Measurements from ENCODE around the gene ARHGEF25.
"Not testable (repeated sequence)": the region's sequence is repeated elsewhere in the genome, so short reads cannot be mapped to it uniquely, and the experiment has no call there.

ARHGEF25 gene

DNA sequence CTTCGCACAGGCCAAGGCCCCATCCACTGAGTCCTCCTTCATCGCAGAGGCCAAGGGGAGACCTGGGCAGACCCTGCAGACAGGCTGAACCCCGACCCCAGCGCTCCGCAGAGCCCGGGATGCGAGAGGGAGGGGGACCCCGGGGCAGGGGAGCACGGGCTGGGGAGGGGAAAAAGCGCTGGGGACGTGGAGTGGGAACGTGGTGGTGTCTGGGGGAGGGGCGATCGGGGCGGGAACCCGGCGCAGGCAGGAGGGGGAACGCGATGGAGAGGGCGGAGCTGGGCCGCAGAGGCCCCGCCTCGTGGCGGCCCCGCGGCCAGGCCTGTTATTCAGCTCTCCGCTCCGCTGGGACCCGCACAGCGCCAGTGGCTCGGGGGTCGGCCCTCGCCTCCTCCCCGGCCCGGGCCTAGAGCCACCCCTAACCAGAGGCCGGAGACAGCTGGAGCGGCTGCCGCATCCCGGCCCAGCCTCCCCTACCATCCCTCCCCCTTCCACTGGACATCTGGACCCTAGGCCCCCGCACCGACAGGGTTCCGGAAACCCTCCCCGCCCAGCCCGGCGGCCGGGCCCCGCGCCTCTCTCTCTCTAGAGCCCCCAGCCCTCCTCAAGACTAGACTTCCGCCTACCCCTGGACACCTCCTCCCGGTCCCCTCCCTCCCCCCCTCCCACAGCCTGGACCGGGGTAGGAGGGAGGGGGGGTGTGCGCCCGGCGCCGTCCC is at the start of gene ARHGEF25:
TSS of gene ARHGEF25 (plus strand) at position 328 of the 719 bp plus-strand sequence. CDS start 460 bp downstream, outside the sequence.
- intact Hi-C loops (cut with DNase I): no loop called here
- DNase-seq: peak; percentile 53 to 93 (median 70)

- DNase-seq: no peak
- intact Hi-C loops (cut with DNase I): no loop called here
Measured at GRCh38 chr12:57563358-57563757, 47.9 kb upstream of the ARHGEF25 start.

GRCh38 chr12:57564178-57564740 is 47.0 kb upstream of the ARHGEF25 start:
- DNase-seq: no peak
- intact Hi-C loops (cut with DNase I): no loop called here

DNA sequence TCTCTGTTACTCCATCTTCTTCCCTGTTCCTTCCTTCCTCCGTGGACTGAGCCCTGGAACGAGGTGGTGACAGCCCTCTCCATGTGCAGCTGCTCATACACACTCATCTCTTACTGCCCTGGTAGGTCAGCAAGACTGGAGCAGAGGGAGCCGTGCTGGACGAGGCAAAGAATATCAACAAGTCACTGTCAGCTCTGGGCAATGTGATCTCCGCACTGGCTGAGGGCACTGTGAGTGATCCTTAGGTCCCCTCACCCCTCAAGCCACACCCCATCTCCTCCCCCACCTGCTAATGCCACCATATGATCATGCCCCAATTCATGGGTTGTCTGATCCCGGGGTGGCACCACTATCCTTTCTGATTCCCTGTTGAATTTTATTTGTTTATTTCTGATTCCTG is 42.4 kb upstream of the ARHGEF25 start:
- DNase-seq: no peak
- intact Hi-C loops (cut with DNase I): no loop called here

- no peak for DNase-seq
- intact Hi-C loops (cut with DNase I): no loop called here
Measured at GRCh38 chr12:57569858-57570257, 41.4 kb upstream of the ARHGEF25 start.

- intact Hi-C loops (cut with DNase I); DNase-seq: not testable (repeated sequence)
Measured at GRCh38 chr12:57570438-57570837, 40.8 kb upstream of the ARHGEF25 start.

DNA sequence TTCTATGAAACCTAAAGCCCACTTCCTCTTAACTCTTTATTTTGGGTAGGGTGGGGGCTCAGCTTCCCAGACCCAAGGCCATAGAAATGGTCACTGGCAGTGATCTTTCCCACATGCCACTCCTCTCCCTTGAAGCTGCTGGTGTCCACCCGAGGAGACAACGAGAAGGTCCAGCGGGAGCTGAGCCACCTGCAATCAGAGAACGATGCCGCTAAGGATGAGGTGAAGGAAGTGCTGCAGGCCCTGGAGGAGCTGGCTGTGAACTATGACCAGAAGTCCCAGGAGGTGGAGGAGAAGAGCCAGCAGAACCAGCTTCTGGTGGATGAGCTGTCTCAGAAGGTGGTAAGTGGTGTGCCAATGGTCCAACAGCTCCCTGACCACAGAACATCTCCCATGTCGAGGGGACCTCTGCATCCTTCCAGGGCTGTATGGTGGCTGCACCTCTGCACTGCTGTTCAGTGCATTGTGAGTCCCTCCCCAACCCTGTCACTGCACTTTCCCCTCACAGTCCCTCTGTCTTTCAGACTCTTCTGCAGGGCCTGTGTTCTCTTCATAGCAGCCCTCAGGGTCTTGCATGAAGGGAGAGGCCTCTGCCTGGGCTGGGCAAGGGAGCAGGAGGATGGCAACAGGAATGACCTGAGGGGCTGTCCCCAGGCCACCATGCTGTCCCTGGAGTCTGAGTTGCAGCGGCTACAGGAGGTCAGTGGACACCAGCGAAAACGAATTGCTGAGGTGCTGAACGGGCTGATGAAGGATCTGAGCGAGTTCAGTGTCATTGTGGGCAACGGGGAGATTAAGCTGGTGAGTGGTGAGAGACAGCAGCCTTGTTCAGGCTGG is 39.1 kb upstream of the ARHGEF25 start:
- intact Hi-C loops (cut with DNase I): no loop called here
- no peak for DNase-seq

DNA sequence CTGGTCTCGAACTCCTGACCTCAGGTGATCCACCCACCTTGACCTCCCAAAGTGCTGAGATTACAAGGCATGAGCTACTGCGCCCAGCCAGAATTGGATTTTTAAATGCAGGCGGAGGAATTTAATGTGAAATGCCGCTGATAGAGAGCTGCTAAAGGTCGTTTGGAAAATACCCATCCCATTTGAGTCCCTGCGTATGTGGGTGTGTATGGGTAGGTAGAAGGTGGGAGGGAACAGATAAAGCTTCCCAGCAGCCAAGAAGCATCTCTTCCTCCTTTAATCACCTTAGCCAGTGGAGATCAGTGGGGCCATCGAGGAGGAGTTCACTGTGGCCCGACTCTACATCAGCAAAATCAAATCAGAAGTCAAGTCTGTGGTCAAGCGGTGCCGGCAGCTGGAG is 36.4 kb upstream of the ARHGEF25 start:
- DNase-seq: no peak
- intact Hi-C loops (cut with DNase I): no loop called here

- intact Hi-C loops (cut with DNase I): no loop called here
- DNase-seq: no peak
Measured at GRCh38 chr12:57575771-57576612, 35.2 kb upstream of the ARHGEF25 start.

GRCh38 chr12:57576613-57577160 is 34.5 kb upstream of the ARHGEF25 start:
- DNase-seq: no peak
- intact Hi-C loops (cut with DNase I): no loop called here

DNA sequence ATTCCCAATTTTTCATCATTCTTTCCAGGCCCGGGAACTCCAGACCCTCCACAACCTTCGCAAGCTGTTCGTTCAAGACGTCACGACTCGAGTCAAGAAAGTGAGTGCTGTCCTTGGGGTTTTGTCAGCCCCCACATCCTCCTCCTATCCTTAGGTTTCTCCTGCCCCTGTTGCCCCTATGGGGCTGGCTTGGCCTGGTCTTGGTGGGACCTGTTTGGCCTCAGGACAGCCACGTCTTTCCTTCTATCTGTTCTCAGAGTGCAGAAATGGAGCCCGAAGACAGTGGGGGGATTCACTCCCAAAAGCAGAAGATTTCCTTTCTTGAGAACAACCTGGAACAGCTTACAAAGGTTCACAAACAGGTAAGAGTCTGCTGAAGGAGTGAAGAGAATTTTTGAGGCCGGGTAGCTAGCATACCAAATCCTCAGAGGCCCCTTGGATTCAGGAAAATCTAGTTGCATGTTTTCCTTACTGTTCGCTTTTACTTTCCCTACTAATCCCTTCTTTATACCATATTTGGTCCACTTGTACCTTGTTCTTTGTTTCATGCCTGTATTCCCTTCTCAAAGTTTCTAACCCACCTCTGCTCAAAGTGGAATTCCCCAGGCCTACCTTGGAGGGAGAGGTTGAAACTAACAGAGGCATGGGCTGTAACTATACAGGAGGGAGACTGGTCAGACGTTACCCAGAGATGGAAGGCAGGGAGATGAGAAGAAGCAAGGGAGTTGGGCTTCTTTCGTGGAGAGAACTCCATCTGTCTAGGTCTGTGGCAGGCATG is 33.1 kb upstream of the ARHGEF25 start:
- DNase-seq: no peak
- intact Hi-C loops (cut with DNase I): no loop called here

DNA sequence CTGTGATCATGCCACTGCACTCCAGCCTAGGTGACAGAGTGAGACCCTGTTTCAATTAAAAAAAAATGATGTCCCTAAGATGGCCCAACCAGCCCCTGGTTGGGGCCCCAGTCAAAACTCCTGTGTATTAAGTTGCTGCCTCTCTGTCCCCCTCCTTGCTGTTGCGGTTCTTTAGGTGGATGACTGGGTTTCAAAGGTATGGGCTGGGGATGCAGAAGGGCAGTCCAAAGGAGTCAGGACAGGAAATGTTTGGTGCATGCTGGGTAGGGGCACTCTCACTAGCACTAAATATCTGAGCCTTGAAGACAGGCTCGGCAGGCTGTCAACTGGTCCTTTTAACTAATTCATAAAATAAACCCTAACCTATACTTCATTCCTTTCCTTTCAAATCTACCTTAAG is 32.2 kb upstream of the ARHGEF25 start:
- intact Hi-C loops (cut with DNase I): no loop called here
- DNase-seq: no peak

GRCh38 chr12:57579677-57580465 is 31.4 kb upstream of the ARHGEF25 start:
- DNase-seq: no peak
- intact Hi-C loops (cut with DNase I): loop anchor here (5.0 kb wide), 2 partner anchors 112 to 157 kb away; partner anchors contain the start of genes AGAP2 and OS9

- intact Hi-C loops (cut with DNase I): loop anchor here (5.0 kb wide), 2 partner anchors 112 to 157 kb away; partner anchors contain the start of genes AGAP2 and OS9
- peak in 1 of 10 donors; percentile 73 for DNase-seq
Measured at GRCh38 chr12:57580466-57580795, 30.8 kb upstream of the ARHGEF25 start.

- intact Hi-C loops (cut with DNase I): loop anchor here (5.0 kb wide), 2 partner anchors 110 to 155 kb away; partner anchors contain the start of genes AGAP2 and OS9
- DNase-seq: no peak
Measured at GRCh38 chr12:57581802-57582201, 29.4 kb upstream of the ARHGEF25 start.

- intact Hi-C loops (cut with DNase I): loop anchor here (5.0 kb wide), 2 partner anchors 110 to 155 kb away; partner anchors contain the start of genes AGAP2 and OS9
- DNase-seq: no peak
Measured at GRCh38 chr12:57582440-57582839, 28.8 kb upstream of the ARHGEF25 start.

DNA sequence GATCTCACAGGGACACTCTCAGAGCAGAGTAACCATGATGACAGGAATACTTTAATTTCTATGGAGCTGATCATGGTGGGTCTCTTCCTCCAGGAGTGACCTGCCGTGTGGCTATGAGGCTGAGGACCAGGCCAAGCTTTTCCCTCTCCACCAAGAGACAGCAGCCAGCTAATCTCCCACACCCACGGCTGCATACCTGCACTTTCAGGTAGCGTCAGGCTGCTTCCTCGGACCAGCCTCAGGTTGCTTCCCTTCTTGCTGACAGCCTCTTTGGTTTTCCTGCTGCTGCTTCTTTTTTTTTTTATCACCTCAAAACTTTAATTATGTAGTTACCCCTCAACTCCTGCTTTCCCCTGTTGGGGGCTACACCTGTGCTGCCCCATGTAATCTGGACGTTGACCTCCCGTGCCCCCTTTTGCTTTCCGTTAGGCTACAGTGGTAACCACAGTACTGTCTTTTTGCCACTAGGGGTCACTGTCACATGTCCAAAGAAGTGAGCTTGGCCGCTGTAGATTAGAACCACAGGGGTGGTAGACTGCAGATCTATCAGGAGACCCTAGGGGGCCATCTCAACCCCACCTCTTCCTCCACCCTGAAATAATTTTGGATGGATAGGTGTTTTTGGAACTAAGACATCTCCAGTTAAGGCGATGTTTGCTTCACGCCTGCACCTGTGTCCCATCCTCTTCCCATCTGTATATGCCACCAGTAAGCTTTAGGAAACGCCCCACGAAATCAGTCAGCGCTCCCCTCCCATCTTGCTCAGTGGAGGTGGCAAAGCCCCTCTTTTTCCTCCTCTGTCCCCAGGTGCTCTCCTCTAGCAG is 28.0 kb upstream of the ARHGEF25 start:
- DNase-seq: peak in 6 of 10 donors; percentile 40 to 91 (median 67)
- intact Hi-C loops (cut with DNase I): loop anchor here (1.0 to 5.0 kb wide), 3 partner anchors 38 to 154 kb away; partner anchors contain the start of genes AGAP2 and OS9
